H7 (cell line): ENCODE results near the gene P2RX5. TPM values are rescaled to one million over a fixed set of nuclear protein-coding genes. Genes with fewer than 3 reads are reported as not detected.
"Not testable (repeated sequence)": the region's sequence is repeated elsewhere in the genome, so short reads cannot be mapped to it uniquely, and the experiment has no call there.

Source experiments
- DNase-seq: peaks from one replicate; pipeline ENCODE4 v3.0.0; 2012
- H3K27me3 ChIP-seq: 2 replicates; pipeline ENCODE4 v1.6.0; 2011; ENCODE audit warnings: mild to moderate bottlenecking, low read length; ENCODE audit not compliant: control insufficient read depth, insufficient read depth
- H3K36me3 ChIP-seq: replicated peaks from 2 replicates; pipeline ENCODE4 v1.5.1; 2011; ENCODE audit warnings: low read length; ENCODE audit not compliant: control insufficient read depth, insufficient read depth
- H3K4me3 ChIP-seq: 2 replicates; pipeline ENCODE4 v1.5.1; 2011; ENCODE audit warnings: low read depth, mild to moderate bottlenecking, control low read depth, low read length, moderate library complexity; ENCODE audit not compliant: insufficient read depth
- total RNA-seq: library from RNA; depleted of rRNA; stranded (reverse); fragments of >200 nt; shearing (Covaris generic); gene quantifications from 2 replicates; pipeline ENCODE4 v1.2.3, GENCODE V29; 2014; rRNA removed

P2RX5 gene, protein sequence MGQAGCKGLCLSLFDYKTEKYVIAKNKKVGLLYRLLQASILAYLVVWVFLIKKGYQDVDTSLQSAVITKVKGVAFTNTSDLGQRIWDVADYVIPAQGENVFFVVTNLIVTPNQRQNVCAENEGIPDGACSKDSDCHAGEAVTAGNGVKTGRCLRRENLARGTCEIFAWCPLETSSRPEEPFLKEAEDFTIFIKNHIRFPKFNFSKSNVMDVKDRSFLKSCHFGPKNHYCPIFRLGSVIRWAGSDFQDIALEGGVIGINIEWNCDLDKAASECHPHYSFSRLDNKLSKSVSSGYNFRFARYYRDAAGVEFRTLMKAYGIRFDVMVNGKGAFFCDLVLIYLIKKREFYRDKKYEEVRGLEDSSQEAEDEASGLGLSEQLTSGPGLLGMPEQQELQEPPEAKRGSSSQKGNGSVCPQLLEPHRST
- 2.3 and 2.7 TPM in 2 replicates for total RNA-seq

- DNase-seq = peak; percentile 90
- no peaks in the 10 kb centered on the region for H3K36me3 ChIP-seq
- peak within 1 kb of the TSS; percentile 52 for H3K4me3 ChIP-seq
- H3K27me3 ChIP-seq = peaks cover 27% of the 10 kb centered on the region
Measured at GRCh38 chr17:3695723-3696411, at the start of gene P2RX5. Gene P2RX5 (minus strand): TSS chr17:3696155. CDS start chr17:3696005, 150 bp downstream.

- Histone ChIP-seq H3K4me3 (no peak overlapping the region), H3K27me3 (no peaks in the 10 kb centered on the region), H3K36me3 (no peaks in the 10 kb centered on the region)
- DNase-seq = no peak
Measured at GRCh38 chr17:3745071-3745470, 49.1 kb upstream of the P2RX5 start.

DNA sequence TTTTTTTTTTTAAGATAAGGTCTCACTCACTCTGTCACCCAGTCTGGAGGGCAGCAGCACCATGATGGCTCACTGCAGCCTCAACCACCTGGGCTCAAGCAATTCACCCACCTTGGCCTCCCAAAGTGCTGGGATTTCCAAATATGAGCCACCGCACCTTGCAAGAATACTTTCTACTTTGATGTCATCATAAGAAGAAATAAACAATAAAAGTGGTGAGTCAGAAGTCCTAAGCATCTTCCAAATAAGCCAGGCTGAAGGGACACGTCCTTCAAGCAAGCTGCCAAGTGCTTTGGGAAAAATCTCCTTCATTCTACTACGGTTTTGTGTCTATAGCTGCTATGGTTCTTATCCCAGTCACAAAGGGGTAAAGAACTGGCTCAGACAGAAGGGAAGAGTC, 48.1 kb upstream of the P2RX5 start:
- H3K36me3 ChIP-seq = no peaks in the 10 kb centered on the region
- H3K4me3 ChIP-seq = no peak overlapping the region
- DNase-seq = no peak
- H3K27me3 ChIP-seq = no peaks in the 10 kb centered on the region

GRCh38 chr17:3740611-3741073, 44.7 kb upstream of the P2RX5 start:
- Histone ChIP-seq H3K27me3 (no peaks in the 10 kb centered on the region), H3K36me3 (no peaks in the 10 kb centered on the region), H3K4me3 (no peak overlapping the region)
- DNase-seq = no peak

DNA sequence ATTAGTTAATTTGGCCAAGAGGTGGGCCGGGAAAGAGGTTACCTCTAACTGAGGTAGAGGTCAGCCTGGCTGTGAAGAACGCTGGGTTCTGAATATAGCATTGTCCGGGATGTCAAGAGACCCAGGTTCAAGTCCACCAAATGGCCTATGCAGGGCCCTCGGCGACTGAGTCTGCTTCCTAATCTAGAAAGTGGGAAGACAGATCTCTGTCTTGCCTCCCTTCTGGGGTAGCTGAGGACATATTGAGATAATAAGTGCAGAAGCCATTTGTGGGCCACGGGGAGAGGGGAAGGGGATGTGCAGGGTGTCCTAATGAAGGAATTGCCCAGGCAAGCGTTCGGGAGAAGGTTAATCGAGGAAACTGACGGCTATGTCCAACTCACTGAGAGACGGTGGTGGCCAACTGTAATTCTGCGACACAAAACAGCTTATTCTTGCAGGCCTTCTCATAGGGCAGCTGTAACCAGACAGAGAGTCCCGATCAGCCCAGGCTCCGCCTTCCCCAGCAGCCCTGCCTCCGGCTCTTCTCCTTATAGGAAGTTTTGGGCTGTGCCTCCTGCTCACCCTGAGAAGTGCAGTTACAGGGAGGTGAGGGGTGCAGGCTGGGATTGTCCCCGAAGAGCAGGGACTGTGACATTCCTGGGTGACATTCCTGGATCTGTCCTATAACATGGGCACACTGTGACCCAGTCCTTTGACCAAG, 43.6 kb upstream of the P2RX5 start:
- no peak overlapping the region for H3K4me3 ChIP-seq
- DNase-seq = peak; percentile 57

GRCh38 chr17:3738562-3739295, 42.8 kb upstream of the P2RX5 start:
- peak; percentile 67 for DNase-seq
- H3K27me3 ChIP-seq = no peaks in the 10 kb centered on the region
- no peak overlapping the region for H3K4me3 ChIP-seq
- H3K36me3 ChIP-seq = no peaks in the 10 kb centered on the region

More for the DNA sequence above, 43.6 kb upstream of the P2RX5 start:
- H3K36me3 ChIP-seq = no peaks in the 10 kb centered on the region
- no peaks in the 10 kb centered on the region for H3K27me3 ChIP-seq

GRCh38 chr17:3735515-3735914, 39.6 kb upstream of the P2RX5 start:
- Histone ChIP-seq H3K36me3 (no peaks in the 10 kb centered on the region), H3K27me3 (no peaks in the 10 kb centered on the region), H3K4me3 (no peak overlapping the region)
- DNase-seq = no peak

- H3K36me3 ChIP-seq, H3K4me3 ChIP-seq, H3K27me3 ChIP-seq, DNase-seq: not testable (repeated sequence)
Measured at GRCh38 chr17:3734911-3735276, 38.9 kb upstream of the P2RX5 start.

DNA sequence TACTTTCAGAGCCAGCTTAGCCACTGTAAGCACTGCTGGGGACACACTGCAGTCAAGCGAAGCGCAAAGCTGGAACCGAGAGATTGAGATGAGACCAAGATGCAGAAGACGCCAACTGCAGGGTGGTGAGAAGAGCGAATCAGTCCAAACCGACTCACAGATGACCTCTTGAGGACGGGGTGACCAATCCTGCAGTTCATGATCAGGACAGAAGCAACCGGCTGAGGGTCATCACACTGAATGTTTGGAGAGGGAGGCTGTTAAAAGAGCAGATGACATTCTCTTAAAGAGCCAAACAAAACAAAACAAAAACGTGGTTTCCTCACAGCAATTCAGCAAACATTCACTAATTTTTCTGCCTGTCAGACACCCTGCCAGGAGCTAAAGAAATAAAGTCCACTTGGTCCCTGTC, 36.3 kb upstream of the P2RX5 start:
- peak; percentile 57 for DNase-seq
- H3K36me3 ChIP-seq = 0 out of 2 replicates have a peak, but pooled peaks cover 1% of the 10 kb centered on the region

DNA sequence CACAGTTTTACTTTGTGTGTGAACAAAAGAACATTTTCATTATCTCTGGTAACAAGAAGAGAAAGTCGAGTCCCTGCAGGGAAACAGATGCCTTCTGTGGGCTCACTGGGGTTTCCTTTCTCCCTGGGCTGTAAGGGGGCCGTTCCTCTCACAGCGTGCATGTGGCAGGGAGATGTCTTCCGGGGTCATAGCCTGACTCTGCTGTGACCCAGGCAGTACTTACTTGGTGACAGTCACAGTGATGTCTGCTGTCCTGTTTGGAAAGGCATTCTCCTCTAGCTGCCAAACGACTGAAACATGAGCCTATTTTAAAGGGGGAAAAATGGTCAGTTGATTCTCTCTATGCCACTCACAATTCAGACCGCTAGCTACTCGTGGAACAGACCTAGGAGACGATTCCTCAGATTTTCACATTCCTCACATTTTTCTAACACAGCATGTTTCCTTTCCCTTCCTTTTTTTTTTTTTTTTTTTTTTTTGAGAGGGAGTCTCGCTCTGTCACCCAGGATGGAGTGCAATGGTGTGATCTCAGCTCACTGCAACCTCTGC, 35.0 kb upstream of the P2RX5 start:
- DNase-seq = peak; percentile 40
- no peaks in the 10 kb centered on the region for H3K27me3 ChIP-seq
- peaks cover 4% of the 10 kb centered on the region; the same call in 1 of the 2 replicates for H3K36me3 ChIP-seq
- no peak overlapping the region for H3K4me3 ChIP-seq

More for the DNA sequence above, 36.3 kb upstream of the P2RX5 start:
- Histone ChIP-seq H3K4me3 (no peak overlapping the region), H3K27me3 (no peaks in the 10 kb centered on the region)

DNA sequence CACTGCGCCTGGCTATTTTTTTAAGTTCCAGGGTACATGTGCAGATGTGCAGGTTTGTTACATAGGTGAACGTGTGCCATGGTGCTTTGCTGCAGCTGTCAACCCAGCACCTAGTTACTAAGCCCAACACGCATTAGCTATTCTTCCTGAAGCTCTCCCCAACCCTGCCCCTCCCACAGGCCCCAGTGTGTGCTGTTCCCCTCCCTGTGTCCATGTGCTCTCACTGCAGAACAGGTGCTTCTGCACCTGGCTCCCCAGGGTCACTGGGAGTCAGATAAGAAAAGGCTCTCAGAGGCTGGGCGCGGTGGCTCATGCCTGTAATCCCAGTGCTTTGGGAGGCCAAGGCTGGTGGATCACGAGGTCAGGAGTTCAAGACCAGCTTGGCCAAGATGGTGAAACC, 33.9 kb upstream of the P2RX5 start:
- Histone ChIP-seq H3K4me3 (no peak overlapping the region), H3K36me3 (peaks cover 12% of the 10 kb centered on the region), H3K27me3 (no peaks in the 10 kb centered on the region)
- DNase-seq = no peak

- DNase-seq, H3K27me3 ChIP-seq: not testable (repeated sequence)
Measured at GRCh38 chr17:3728099-3728498, 32.1 kb upstream of the P2RX5 start.

DNA sequence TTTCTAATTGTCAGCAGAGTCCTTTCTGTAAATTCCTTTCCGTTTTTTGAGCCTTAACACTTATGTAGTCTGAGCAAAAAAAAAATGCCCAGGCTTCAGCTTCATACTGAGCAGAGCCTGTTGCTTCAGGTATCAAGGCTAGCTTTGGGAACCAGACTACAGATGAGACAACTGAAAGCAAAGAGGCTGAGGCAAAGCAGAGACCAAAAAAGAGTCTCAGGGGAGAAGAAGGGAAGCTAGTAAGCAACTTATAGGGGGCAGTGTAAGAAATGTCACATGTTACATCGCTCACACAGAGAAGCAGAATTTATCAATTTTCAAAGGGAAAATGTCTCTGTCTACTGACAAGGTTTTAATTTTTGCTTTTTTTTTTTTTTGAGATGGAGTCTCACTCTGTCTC, 31.1 kb upstream of the P2RX5 start:
- no peak for DNase-seq
- Histone ChIP-seq H3K4me3 (no peak overlapping the region), H3K27me3 (no peaks in the 10 kb centered on the region), H3K36me3 (peaks cover 13% of the 10 kb centered on the region)

More at GRCh38 chr17:3728099-3728498, 32.1 kb upstream of the P2RX5 start:
- not testable (repeated sequence) for H3K4me3 ChIP-seq
- peaks cover 13% of the 10 kb centered on the region for H3K36me3 ChIP-seq
